HCT116 (cell line): ENCODE data around the gene RMDN2. TPM values are rescaled to one million over a fixed set of nuclear protein-coding genes. Genes with fewer than 3 reads are reported as not detected.

ENCODE experiments used
- ATAC-seq: fragments of 200-7000 bp; cut with Tn5 transposase; 2 replicates; pipeline ENCODE4 v1.9.1; 2020; ENCODE audit warnings: mild to moderate bottlenecking, moderate library complexity
- BruUV-seq: library from RNA; stranded (reverse); fragments of 400-500 nt; replicated peaks from 2 replicates; lab custom pipeline; 2021; lab: Mats Ljungman, UMichigan
- CTCF ChIA-PET: fragments of 300-600 bp; sonication (Branson Sonifier 250); formaldehyde crosslinking; loops from one replicate; lab custom pipeline; 2021; ENCODE audit warnings: antibody characterized with exemption; lab: Charles Lee
- POLR2A ChIA-PET: fragments of 300-600, 350-600 bp; sonication (Branson Sonifier 250); formaldehyde crosslinking; loops from one replicate; lab custom pipeline; 2021; ENCODE audit warnings: antibody characterized with exemption; lab: Charles Lee
- RAD21 ChIA-PET, 2 experiments: fragments of 300-600 bp; sonication (Branson Sonifier 250); formaldehyde crosslinking; loops; one replicate each; lab custom pipeline; 2023; ENCODE audit warnings: low total read pairs in 2 of 2; ENCODE audit not compliant: uncharacterized antibody in 2 of 2, unreplicated experiment in 2 of 2, low non-redundant PET in 1 of 2; lab: Charles Lee
- DNase-seq: peaks from one replicate; pipeline ENCODE4 v3.0.0-alpha.2; 2010; ENCODE audit warnings: low read depth, low spot score
- H2AFZ ChIP-seq: fragments of 200-600 bp; shearing (Covaris generic), sonication (generic); 2 replicates; pipeline ENCODE4 v1.6.1; 2017; ENCODE audit warnings: low read depth, mixed run types, mixed read lengths, antibody characterized with exemption, low read length; ENCODE audit not compliant: poor library complexity, severe bottlenecking
- H3K27ac ChIP-seq: 2 replicates; pipeline ENCODE4 v1.5.1; 2012; ENCODE audit warnings: low read depth, low read length
- H3K27me3 ChIP-seq: fragments of 200-600 bp; sonication (generic); 2 replicates; pipeline ENCODE4 v1.6.1; 2016; ENCODE audit warnings: mixed run types, low read length, mixed read lengths; ENCODE audit not compliant: insufficient read depth
- H3K36me3 ChIP-seq, 2 experiments: fragments of 200-500 bp in 1 of 2; fragments of 200-600 bp in 1 of 2; sonication (Bioruptor generic) in 1 of 2; sonication (generic) in 1 of 2; 2 replicates each; pipeline versions ENCODE4 v1.5.1 to v1.6.1; 2014 to 2016; ENCODE audit warnings: low read length in 2 of 2, inconsistent platforms in 1 of 2, mixed read lengths in 1 of 2, mixed run types in 1 of 2; ENCODE audit not compliant: insufficient read depth in 2 of 2, control insufficient read depth in 1 of 2
- H3K4me1 ChIP-seq, 2 experiments: fragments of 200-600 bp in 1 of 2; sonication (generic) in 1 of 2; 2 replicates each; pipeline versions ENCODE4 v1.5.1 to v1.6.1; 2012 to 2017; ENCODE audit warnings: low read length in 2 of 2, inconsistent platforms in 1 of 2, mild to moderate bottlenecking in 1 of 2, mixed read lengths in 1 of 2, mixed run types in 1 of 2, moderate library complexity in 1 of 2; ENCODE audit not compliant: insufficient read depth in 2 of 2, control insufficient read depth in 1 of 2
- H3K4me2 ChIP-seq: fragments of 200-600 bp; sonication (generic); 2 replicates; pipeline ENCODE4 v1.6.1; 2017; ENCODE audit warnings: mixed run types, low read length, mixed read lengths
- H3K4me3 ChIP-seq, 2 experiments: fragments of 200-600 bp in 1 of 2; sonication (generic) in 1 of 2; replicated peaks in 1 of 2; 2 replicates each; pipeline ENCODE4 v1.5.1; 2011 to 2016; ENCODE audit warnings: low read length in 2 of 2, control low read depth in 1 of 2, low read depth in 1 of 2, mild to moderate bottlenecking in 1 of 2, mixed read lengths in 1 of 2, mixed run types in 1 of 2
- H3K79me2 ChIP-seq: fragments of 200-600 bp; sonication (generic); 2 replicates; pipeline ENCODE4 v1.6.1; 2017; ENCODE audit warnings: mild to moderate bottlenecking, mixed run types, low read length, moderate library complexity, mixed read lengths; ENCODE audit not compliant: insufficient read depth
- H3K9ac ChIP-seq: fragments of 200-600 bp; sonication (generic); 2 replicates; pipeline ENCODE4 v1.6.1; 2016; ENCODE audit warnings: low read length, mixed read lengths
- H3K9me2 ChIP-seq: fragments of 200-600 bp; sonication (generic), shearing (Covaris generic); 2 replicates; pipeline ENCODE4 v1.6.1; 2017; ENCODE audit warnings: mixed run types, mild to moderate bottlenecking, moderate library complexity; ENCODE audit not compliant: insufficient read depth
- H3K9me3 ChIP-seq, 2 experiments: fragments of 200-500 bp in 1 of 2; fragments of 200-600 bp in 1 of 2; sonication (Bioruptor generic) in 1 of 2; sonication (generic) in 1 of 2; 2 replicates each; pipeline ENCODE4 v1.6.1; 2014 to 2017; ENCODE audit warnings: low read length in 2 of 2, mixed read lengths in 2 of 2, inconsistent platforms in 1 of 2, low read depth in 1 of 2, mild to moderate bottlenecking in 1 of 2, mixed run types in 1 of 2, moderate library complexity in 1 of 2; ENCODE audit not compliant: control insufficient read depth in 1 of 2, insufficient read depth in 1 of 2
- H4K20me1 ChIP-seq: fragments of 200-600 bp; sonication (generic), shearing (Covaris generic); 2 replicates; pipeline ENCODE4 v1.6.1; 2017; ENCODE audit warnings: mixed run types, mild to moderate bottlenecking, moderate library complexity; ENCODE audit not compliant: insufficient read depth
- CBX3 ChIP-seq: IDR thresholded peaks from 2 replicates; pipeline ENCODE4 v1.6.1; 2012; ENCODE audit warnings: low read depth
- ELF1 ChIP-seq: IDR thresholded peaks from 2 replicates; pipeline ENCODE4 v1.6.1; 2012; ENCODE audit warnings: low read depth, borderline replicate concordance
- EZH2 ChIP-seq: fragments of 200-600 bp; sonication (generic); IDR thresholded peaks from 2 replicates; pipeline ENCODE4 v1.6.1; 2017; ENCODE audit warnings: antibody characterized with exemption, mixed run types
- FOSL1 ChIP-seq: IDR thresholded peaks from 2 replicates; pipeline ENCODE4 v1.6.1; 2012; ENCODE audit warnings: low read depth
- JUND ChIP-seq: IDR thresholded peaks from 2 replicates; pipeline ENCODE4 v1.6.1; 2012
- POLR2A ChIP-seq: IDR thresholded peaks from 2 replicates; pipeline ENCODE4 v1.7.0; 2011; ENCODE audit warnings: borderline replicate concordance; ENCODE audit not compliant: insufficient read depth, insufficient read length; ENCODE audit errors: extremely low read depth
- SIN3A ChIP-seq: IDR thresholded peaks from 2 replicates; pipeline ENCODE4 v1.6.1; 2012; ENCODE audit warnings: low read depth
- SP1 ChIP-seq: IDR thresholded peaks from 2 replicates; pipeline ENCODE4 v1.6.1; 2012; ENCODE audit warnings: low read depth
- TCF7L2 ChIP-seq: IDR thresholded peaks from 2 replicates; pipeline ENCODE4 v1.7.0; 2011; ENCODE audit warnings: borderline replicate concordance, inconsistent platforms; ENCODE audit not compliant: insufficient read depth, insufficient read length; ENCODE audit errors: extremely low read depth
- ZNF274 ChIP-seq: fragments of 200-500 bp; sonication (Bioruptor generic); IDR thresholded peaks from 2 replicates; pipeline ENCODE4 v1.6.1; 2014; ENCODE audit warnings: mild to moderate bottlenecking, low read depth, low read length, inconsistent platforms
- intact Hi-C: fragments of 100-400 bp; cut with micrococcal nuclease; formaldehyde crosslinking; loops from 2 replicates; pipeline ENCODE4 v1.10.0; 2022
- total RNA-seq: library from RNA; stranded (reverse); gene quantifications from one replicate; pipeline ENCODE4 v1.2.1, GENCODE V29; 2021; ENCODE audit not compliant: unreplicated experiment
- TF ChIP-seq, protein P1 (sequence below): IDR thresholded peaks from 2 replicates; pipeline ENCODE4 v1.6.1; 2011; ENCODE audit warnings: mild to moderate bottlenecking, low read length, moderate library complexity; ENCODE audit not compliant: insufficient replicate concordance; ENCODE audit errors: extremely low read depth

The RMDN2 gene
- total RNA-seq, 1 experiment from 2014 or later, result 4.5 TPM

DNA sequence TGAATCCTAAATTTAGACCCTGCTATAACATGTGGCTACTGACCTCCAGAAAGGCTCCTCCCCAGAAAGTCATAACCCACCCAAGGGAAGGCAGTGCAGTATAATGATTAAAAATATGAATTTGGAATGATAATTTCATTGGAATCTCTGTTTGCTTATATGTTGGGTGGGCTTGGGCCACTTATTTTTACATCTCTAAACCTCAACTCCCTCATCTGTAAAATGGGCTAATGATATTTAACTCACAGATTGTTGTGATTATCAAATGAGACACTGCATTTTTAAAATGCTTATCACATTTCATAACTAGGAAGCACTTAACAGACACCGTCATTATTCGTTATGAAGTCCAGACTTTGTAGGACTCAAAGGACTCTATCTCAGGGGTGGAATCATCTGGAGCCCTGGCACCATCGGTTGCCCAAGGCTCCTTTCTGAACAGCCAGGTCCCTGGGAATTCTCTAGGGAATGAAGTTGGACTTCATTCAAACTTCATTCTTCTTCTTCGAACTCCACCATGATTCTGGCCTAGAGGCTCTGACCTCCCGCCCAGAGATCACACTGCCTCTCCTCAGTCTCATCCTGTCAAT is 33.1 kb upstream of the RMDN2 start:
- intact Hi-C loops, result loop anchor here (1.0 to 10.0 kb wide), 5 partner anchors 223 to 1110 kb away; no protein-coding TSS in a partner anchor
- H3K79me2 ChIP-seq, result no peaks in the 10 kb centered on the region
- no peak overlapping the region for H2AFZ ChIP-seq
- ChIA-PET CTCF (interaction anchor here (0.6 to 1.5 kb wide), 5 partner anchors 60 to 496 kb away, joined by 3 to 6 read pairs (median 5); no protein-coding TSS in a partner anchor), POLR2A (no interaction called here), RAD21 (interaction anchor here in 1 of 2 experiments (1.0 kb wide), 1 partner anchor 496 kb away, joined by 4 read pairs; no protein-coding TSS in a partner anchor)
- no peak overlapping the region for H3K4me2 ChIP-seq
- BruUV-seq, result no TSS peak
- no peaks in the 10 kb centered on the region for H3K4me1 ChIP-seq
- no peak overlapping the region for H3K4me3 ChIP-seq
- no peak overlapping the region for H3K9ac ChIP-seq
- DNase-seq, result no peak
- H3K9me3 ChIP-seq, result no peaks in the 10 kb centered on the region
- H3K27me3 ChIP-seq, result no peaks in the 10 kb centered on the region
- no peak for TF ChIP-seq ZNF274
- TF ChIP-seq, protein P1, sequence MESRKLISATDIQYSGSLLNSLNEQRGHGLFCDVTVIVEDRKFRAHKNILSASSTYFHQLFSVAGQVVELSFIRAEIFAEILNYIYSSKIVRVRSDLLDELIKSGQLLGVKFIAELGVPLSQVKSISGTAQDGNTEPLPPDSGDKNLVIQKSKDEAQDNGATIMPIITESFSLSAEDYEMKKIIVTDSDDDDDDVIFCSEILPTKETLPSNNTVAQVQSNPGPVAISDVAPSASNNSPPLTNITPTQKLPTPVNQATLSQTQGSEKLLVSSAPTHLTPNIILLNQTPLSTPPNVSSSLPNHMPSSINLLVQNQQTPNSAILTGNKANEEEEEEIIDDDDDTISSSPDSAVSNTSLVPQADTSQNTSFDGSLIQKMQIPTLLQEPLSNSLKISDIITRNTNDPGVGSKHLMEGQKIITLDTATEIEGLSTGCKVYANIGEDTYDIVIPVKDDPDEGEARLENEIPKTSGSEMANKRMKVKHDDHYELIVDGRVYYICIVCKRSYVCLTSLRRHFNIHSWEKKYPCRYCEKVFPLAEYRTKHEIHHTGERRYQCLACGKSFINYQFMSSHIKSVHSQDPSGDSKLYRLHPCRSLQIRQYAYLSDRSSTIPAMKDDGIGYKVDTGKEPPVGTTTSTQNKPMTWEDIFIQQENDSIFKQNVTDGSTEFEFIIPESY, result no peak
- TF ChIP-seq POLR2A, result no peak
- no peak for TF ChIP-seq SP1
- TF ChIP-seq FOSL1, result no peak
- no peak for TF ChIP-seq ELF1
- TF ChIP-seq SIN3A, result no peak
- TF ChIP-seq CBX3, result no peak
- TF ChIP-seq EZH2, result no peak
- no peak for TF ChIP-seq TCF7L2
- no peak for TF ChIP-seq JUND
- H4K20me1 ChIP-seq, result no peaks in the 10 kb centered on the region
- no peak for ATAC-seq
- no peaks in the 10 kb centered on the region for H3K9me2 ChIP-seq
- no peaks in the 10 kb centered on the region for H3K36me3 ChIP-seq
- H3K27ac ChIP-seq, result no peak overlapping the region
